Measurements from ENCODE around the gene DDX51.

- no peak for TF ChIP-seq CTCF (conservative IDR thresholded peaks at IDR 0.05; ENCODE audit: low read depth in 2 of 2)
- no peak for TF ChIP-seq REST (IDR thresholded peaks at IDR 0.05; ENCODE audit: unreplicated experiment)
- no peak for TF ChIP-seq POLR2AphosphoS5 (IDR thresholded peaks at IDR 0.05; ENCODE audit: low read depth)
- no peak for TF ChIP-seq CREB1 (CRISPR knock-in tag; IDR thresholded peaks at IDR 0.05; ENCODE audit: low read depth)
- no peak for TF ChIP-seq EZH2phosphoT487 (IDR thresholded peaks at IDR 0.05; ENCODE audit: unreplicated experiment)
- no peak for TF ChIP-seq EZH2 (IDR thresholded peaks at IDR 0.05; ENCODE audit: low read depth, unreplicated experiment)
- TF ChIP-seq ZNF331 (CRISPR knock-in tag; IDR thresholded peaks at IDR 0.05; ENCODE audit: low read depth), result no peak
- no peak for TF ChIP-seq ZNF462 (CRISPR knock-in tag; IDR thresholded peaks at IDR 0.05)
Measured at GRCh38 chr12:132131952-132132351, 12.2 kb downstream of the DDX51 start.

Data from GM23338 (cell line).